GM12878 (cell line): ENCODE results near the gene SLC38A1. TPM values are rescaled to one million over a fixed set of nuclear protein-coding genes. Genes with fewer than 3 reads are reported as not detected.

Experiments used
- ATAC-seq: fragments of 200-7000 bp; cut with Tn5 transposase; 3 replicates; pipeline ENCODE4 v1.9.1; 2020; ENCODE audit warnings: mild to moderate bottlenecking, moderate library complexity
- BruUV-seq: library from RNA; stranded (reverse); fragments of 400-500 nt; replicated peaks from 2 replicates; lab custom pipeline; 2021; lab: Mats Ljungman, UMichigan
- CTCF ChIA-PET: fragments of 300-600 bp; sonication (Branson Sonifier 250); formaldehyde crosslinking; extraction: SDS; loops from one replicate; lab custom pipeline; 2021; ENCODE audit warnings: inconsistent platforms; lab: Yijun Ruan, JAX
- POLR2A ChIA-PET: fragments of 350-600 bp; formaldehyde crosslinking; extraction: SDS; loops from one replicate; lab custom pipeline; 2021; ENCODE audit warnings: inconsistent platforms; lab: Charles Lee
- RAD21 ChIA-PET: fragments of 300-600 bp; sonication (Branson Sonifier 250); formaldehyde crosslinking; loops from one replicate; lab custom pipeline; 2023; ENCODE audit warnings: antibody characterized with exemption; ENCODE audit not compliant: unreplicated experiment; lab: Charles Lee
- SMC1A ChIA-PET: fragments of 300-600 bp; sonication (Branson Sonifier 250); formaldehyde crosslinking; loops from one replicate; lab custom pipeline; 2023; ENCODE audit not compliant: unreplicated experiment, uncharacterized antibody; lab: Charles Lee
- DNase-seq: peaks from one replicate; pipeline ENCODE4 v3.0.0-alpha.2; 2011; ENCODE audit warnings: low read depth, low spot score
- FAIRE-seq: peaks from 3 replicates; lab custom pipeline; 2011; peaks lifted over from hg19 to GRCh38; lab: Jason Lieb, UNC
- H2AFZ ChIP-seq: 2 replicates; pipeline ENCODE4 v1.6.0; 2011; ENCODE audit warnings: low read depth, low read length, control low read depth; ENCODE audit not compliant: control insufficient read depth
- H3K27ac ChIP-seq: 2 replicates; pipeline ENCODE4 v1.5.1; 2011; ENCODE audit warnings: control low read depth; ENCODE audit not compliant: control insufficient read depth, insufficient read depth
- H3K27me3 ChIP-seq, 2 experiments: replicated peaks in 1 of 2; 2 replicates each; pipeline versions ENCODE4 v1.6.0 to v1.6.1; 2011; ENCODE audit warnings: low read length in 1 of 2; ENCODE audit not compliant: control insufficient read depth in 2 of 2, insufficient read depth in 2 of 2
- H3K36me3 ChIP-seq, 2 experiments: 2 replicates each; pipeline ENCODE4 v1.5.1; 2011; ENCODE audit warnings: low read length in 1 of 2; ENCODE audit not compliant: control insufficient read depth in 2 of 2, insufficient read depth in 2 of 2
- H3K4me1 ChIP-seq: 2 replicates; pipeline ENCODE4 v1.6.1; 2011; ENCODE audit warnings: mild to moderate bottlenecking, low read length, moderate library complexity, mixed read lengths; ENCODE audit not compliant: control insufficient read depth, insufficient read depth
- H3K4me2 ChIP-seq: 2 replicates; pipeline ENCODE4 v1.6.0; 2011; ENCODE audit warnings: control low read depth; ENCODE audit not compliant: control insufficient read depth, insufficient read depth
- H3K4me3 ChIP-seq: fragments of 200-600 bp; sonication (generic); 2 replicates; pipeline ENCODE4 v1.5.1; 2016
- H3K79me2 ChIP-seq: 2 replicates; pipeline ENCODE4 v1.6.0; 2011; ENCODE audit warnings: low read length; ENCODE audit not compliant: control insufficient read depth, insufficient read depth
- H3K9ac ChIP-seq: 2 replicates; pipeline ENCODE4 v1.8.0; 2011; ENCODE audit warnings: low read length, control low read depth, mixed read lengths; ENCODE audit not compliant: control insufficient read depth, insufficient read depth
- H3K9me3 ChIP-seq: replicated peaks from 3 replicates; pipeline ENCODE4 v1.5.1; 2011; ENCODE audit warnings: mild to moderate bottlenecking, low read length; ENCODE audit not compliant: control insufficient read depth, insufficient read depth
- H4K20me1 ChIP-seq: 2 replicates; pipeline ENCODE4 v1.6.0; 2011; ENCODE audit not compliant: control insufficient read depth, insufficient read depth
- ASH2L ChIP-seq: fragments of 300-600, 200-600 bp; sonication (generic); IDR thresholded peaks from 2 replicates; pipeline ENCODE4 v1.6.1; 2017; ENCODE audit warnings: low read depth, mild to moderate bottlenecking, borderline replicate concordance
- ESRRA ChIP-seq: IDR thresholded peaks from 2 replicates; pipeline ENCODE4 v1.6.1; 2012; ENCODE audit warnings: mild to moderate bottlenecking, low read length, improper control_type of control experiment
- MXI1 ChIP-seq: fragments of 150-350 bp; IDR thresholded peaks from 2 replicates; pipeline ENCODE4 v1.6.1; 2011; ENCODE audit warnings: low read depth, mild to moderate bottlenecking, inconsistent platforms, low read length, improper control_type of control experiment
- NR2C1 ChIP-seq: fragments of 450-650 bp; IDR thresholded peaks from 2 replicates; pipeline ENCODE4 v1.6.1; 2017; ENCODE audit warnings: antibody characterized with exemption, mild to moderate bottlenecking, moderate library complexity
- POLR2A ChIP-seq: IDR thresholded peaks from 2 replicates; pipeline ENCODE4 v1.6.1; 2011; ENCODE audit warnings: low read depth, mild to moderate bottlenecking, low read length
- ZNF274 ChIP-seq: IDR thresholded peaks from one replicate; pipeline ENCODE4 v1.8.0; 2011; ENCODE audit not compliant: insufficient read length, insufficient read depth
- WGBS: methylation state at CpG from one replicate; pipeline ENCODE4 v1.1.6; 2016; ENCODE audit warnings: low lambda C conversion rate; ENCODE audit not compliant: insufficient replicate concordance, insufficient coverage; ENCODE audit errors: missing lambda C conversion rate; 5-methylcytosine and 5-hydroxymethylcytosine counted together
- in situ Hi-C: fragments of 300-500 bp; cut with MboI; formaldehyde crosslinking; loops from 9 replicates; pipeline ENCODE4 v1.14.3; 2018; ENCODE audit warnings: mixed read lengths
- intact Hi-C: fragments of 100-400 bp; cut with micrococcal nuclease; formaldehyde crosslinking; loops from one replicate; pipeline ENCODE4 v1.14.2; 2022; ENCODE audit not compliant: unreplicated experiment
- polyA plus RNA-seq, 11 experiments: library from polyadenylated mRNA; depleted of rRNA in 4 of 11; unstranded in 6 of 11; stranded (reverse) in 5 of 11; fragments of >200 nt; fragmentation: Nextera tagmentation in 4 of 11; fragmentation: Illumina TruSeq in 1 of 11; extraction: Ambion mirVana in 4 of 11; extraction: Trizol in 1 of 11; gene quantifications; 1 replicate in 1 of 11; 2 replicates in 10 of 11; pipeline versions ENCODE4 v1.2.1 to v1.2.3, GENCODE V29; 2011 to 2016; ENCODE audit warnings: inconsistent platforms in 2 of 11, missing spikeins in 2 of 11, low read depth in 1 of 11
- total RNA-seq, 4 experiments: library from RNA; depleted of rRNA in 3 of 4; stranded (reverse); fragments of >200 nt in 3 of 4; fragmentation: Illumina TruSeq in 1 of 4; extraction: Trizol in 1 of 4; gene quantifications; 2 replicates each; pipeline versions ENCODE4 v1.2.1 to v1.2.3, GENCODE V29; 2013 to 2021
- TF ChIP-seq, protein P1 (sequence below): fragments of 450-650 bp; IDR thresholded peaks from 2 replicates; pipeline ENCODE4 v1.6.1; 2017; ENCODE audit warnings: mild to moderate bottlenecking

SLC38A1 gene
- total and polyA plus RNA-seq, 10 of the 15 experiments (the other 5 are each of a cell fraction or from before 2014, with no cell fraction given), result 38.1 to 191 (median 144) TPM

- peaks cover 38% of the 10 kb centered on the region for H3K79me2 ChIP-seq
- 48% methylated on average over 2 of the region's 2 CpGs for WGBS
- intact Hi-C loops, result no loop called here
- H3K4me3 ChIP-seq, result no peak overlapping the region
- H3K27me3 ChIP-seq, result no peaks in the 10 kb centered on the region
- no TSS peak for BruUV-seq
- ChIA-PET CTCF (no interaction called here), SMC1A (no interaction called here), POLR2A (interaction anchor here (1.0 to 1.1 kb wide), 2 partner anchors 27 to 43 kb away, joined by 3 read pairs; no protein-coding TSS in a partner anchor)
- no peak overlapping the region for H3K4me2 ChIP-seq
- FAIRE-seq (no peak), ATAC-seq (no peak)
- H4K20me1 ChIP-seq, result peaks cover 4% of the 10 kb centered on the region; the same call in 1 of the 2 replicates
- H3K36me3 ChIP-seq, result peaks cover 8 to 35% of the 10 kb centered on the region in 2 experiments
- in situ Hi-C loops, result no loop called here
- TF ChIP-seq NR2C1, result no peak
- no peak for TF ChIP-seq ZNF274
- TF ChIP-seq POLR2A, result no peak
- TF ChIP-seq, protein P1, sequence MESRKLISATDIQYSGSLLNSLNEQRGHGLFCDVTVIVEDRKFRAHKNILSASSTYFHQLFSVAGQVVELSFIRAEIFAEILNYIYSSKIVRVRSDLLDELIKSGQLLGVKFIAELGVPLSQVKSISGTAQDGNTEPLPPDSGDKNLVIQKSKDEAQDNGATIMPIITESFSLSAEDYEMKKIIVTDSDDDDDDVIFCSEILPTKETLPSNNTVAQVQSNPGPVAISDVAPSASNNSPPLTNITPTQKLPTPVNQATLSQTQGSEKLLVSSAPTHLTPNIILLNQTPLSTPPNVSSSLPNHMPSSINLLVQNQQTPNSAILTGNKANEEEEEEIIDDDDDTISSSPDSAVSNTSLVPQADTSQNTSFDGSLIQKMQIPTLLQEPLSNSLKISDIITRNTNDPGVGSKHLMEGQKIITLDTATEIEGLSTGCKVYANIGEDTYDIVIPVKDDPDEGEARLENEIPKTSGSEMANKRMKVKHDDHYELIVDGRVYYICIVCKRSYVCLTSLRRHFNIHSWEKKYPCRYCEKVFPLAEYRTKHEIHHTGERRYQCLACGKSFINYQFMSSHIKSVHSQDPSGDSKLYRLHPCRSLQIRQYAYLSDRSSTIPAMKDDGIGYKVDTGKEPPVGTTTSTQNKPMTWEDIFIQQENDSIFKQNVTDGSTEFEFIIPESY, result no peak
- TF ChIP-seq MXI1, result no peak
- TF ChIP-seq ESRRA, result no peak
- no peak for TF ChIP-seq ASH2L
- TF ChIP-seq, all 136 proteins: peak for 0
- DNase-seq, result no peak
- RAD21 ChIA-PET, result interaction anchor here (1.0 kb wide), 1 partner anchor 22 kb away, joined by 4 read pairs; no protein-coding TSS in a partner anchor
- Histone ChIP-seq H2AFZ (no peak overlapping the region), H3K4me1 (no peaks in the 10 kb centered on the region), H3K27ac (no peak overlapping the region), H3K9ac (no peak overlapping the region), H3K9me3 (no peaks in the 10 kb centered on the region)
Observed at GRCh38 chr12:46230306-46230705, 38.5 kb downstream of the SLC38A1 start.
